Activated CD8-positive, alpha-beta T cell treated with anti-CD3 and anti-CD28 coated beads for 36 hours (primary cell): ENCODE data around the gene LGALS3BP. TPM values are rescaled to one million over a fixed set of nuclear protein-coding genes. Genes with fewer than 3 reads are reported as not detected.

ENCODE experiments used
- ATAC-seq: fragments of 200-7000 bp; cut with Tn5 transposase; one replicate; pipeline ENCODE4 v1.10.0; 2021; ENCODE audit warnings: mild to moderate bottlenecking, moderate library complexity
- CTCF ChIA-PET: fragments of 350-600 bp; sonication (Branson Sonifier 250); formaldehyde crosslinking; loops from one replicate; lab custom pipeline; 2021; ENCODE audit warnings: antibody characterized with exemption; lab: Charles Lee
- POLR2A ChIA-PET: fragments of 350-600 bp; sonication (Branson Sonifier 250); formaldehyde crosslinking; loops from one replicate; lab custom pipeline; 2021; ENCODE audit warnings: antibody characterized with exemption; lab: Charles Lee
- DNase-seq: peaks from one replicate; pipeline ENCODE4 v3.0.0-alpha.2; 2020
- H3K27ac Mint-ChIP-seq: one replicate; pipeline ENCODE4 v1.8.0; 2021; ENCODE audit warnings: mild to moderate bottlenecking, mixed read lengths
- H3K27me3 Mint-ChIP-seq: one replicate; pipeline ENCODE4 v1.8.0; 2021; ENCODE audit warnings: mixed read lengths
- H3K36me3 Mint-ChIP-seq: one replicate; pipeline ENCODE4 v1.8.0; 2021; ENCODE audit warnings: low read depth, mixed read lengths
- H3K4me1 Mint-ChIP-seq: one replicate; pipeline ENCODE4 v1.8.0; 2021; ENCODE audit warnings: low read depth, mixed read lengths
- H3K4me3 Mint-ChIP-seq: one replicate; pipeline ENCODE4 v1.8.0; 2021; ENCODE audit warnings: mild to moderate bottlenecking, moderate library complexity, mixed read lengths
- H3K9me3 Mint-ChIP-seq: one replicate; pipeline ENCODE4 v1.8.0; 2021; ENCODE audit warnings: mixed read lengths
- intact Hi-C: fragments of 100-400 bp; cut with micrococcal nuclease; formaldehyde crosslinking; loops from one replicate; pipeline ENCODE4 v1.10.0; 2022
- total RNA-seq, 2 experiments: library from RNA; stranded (reverse); gene quantifications; one replicate each; pipeline ENCODE4 v1.2.3, GENCODE V29; 2021
- TF ChIP-seq, protein P1 (sequence below): fragments of 200-600 bp; IDR thresholded peaks from one replicate; pipeline ENCODE4 v1.8.0; 2022; ENCODE audit warnings: antibody characterized with exemption, mild to moderate bottlenecking

The LGALS3BP gene
- total RNA-seq, 2 experiments from 2014 or later: 41.4 to 50.8 TPM

DNA sequence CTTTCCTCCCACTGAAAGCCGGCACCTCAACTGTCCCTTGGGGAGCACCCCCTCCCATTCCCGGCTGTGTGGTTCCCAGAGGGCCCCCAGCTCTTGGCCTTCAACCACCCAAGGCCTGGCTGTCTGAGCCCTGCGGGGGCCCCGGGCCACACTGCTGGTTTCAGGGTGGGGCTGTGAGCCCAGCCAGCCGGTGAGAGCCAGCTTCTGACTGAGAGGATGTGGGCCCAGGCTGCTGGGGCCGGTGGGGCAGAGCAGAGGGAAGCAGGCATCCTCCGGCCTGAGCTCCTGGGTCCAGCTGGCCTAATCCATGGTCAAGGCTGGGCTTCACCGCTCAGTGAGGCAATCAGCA, 875 bp upstream of the LGALS3BP start:
- DNase-seq (no peak), ATAC-seq (no peak)
- Mint-ChIP-seq H3K36me3 (no peaks in the 10 kb centered on the region), H3K4me1 (peaks cover 9% of the 10 kb centered on the region), H3K27ac (no peak overlapping the region), H3K9me3 (no peaks in the 10 kb centered on the region), H3K27me3 (no peaks in the 10 kb centered on the region), H3K4me3 (no peak overlapping the region)
- TF ChIP-seq, protein P1, sequence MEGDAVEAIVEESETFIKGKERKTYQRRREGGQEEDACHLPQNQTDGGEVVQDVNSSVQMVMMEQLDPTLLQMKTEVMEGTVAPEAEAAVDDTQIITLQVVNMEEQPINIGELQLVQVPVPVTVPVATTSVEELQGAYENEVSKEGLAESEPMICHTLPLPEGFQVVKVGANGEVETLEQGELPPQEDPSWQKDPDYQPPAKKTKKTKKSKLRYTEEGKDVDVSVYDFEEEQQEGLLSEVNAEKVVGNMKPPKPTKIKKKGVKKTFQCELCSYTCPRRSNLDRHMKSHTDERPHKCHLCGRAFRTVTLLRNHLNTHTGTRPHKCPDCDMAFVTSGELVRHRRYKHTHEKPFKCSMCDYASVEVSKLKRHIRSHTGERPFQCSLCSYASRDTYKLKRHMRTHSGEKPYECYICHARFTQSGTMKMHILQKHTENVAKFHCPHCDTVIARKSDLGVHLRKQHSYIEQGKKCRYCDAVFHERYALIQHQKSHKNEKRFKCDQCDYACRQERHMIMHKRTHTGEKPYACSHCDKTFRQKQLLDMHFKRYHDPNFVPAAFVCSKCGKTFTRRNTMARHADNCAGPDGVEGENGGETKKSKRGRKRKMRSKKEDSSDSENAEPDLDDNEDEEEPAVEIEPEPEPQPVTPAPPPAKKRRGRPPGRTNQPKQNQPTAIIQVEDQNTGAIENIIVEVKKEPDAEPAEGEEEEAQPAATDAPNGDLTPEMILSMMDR: no peak
- ChIA-PET POLR2A (interaction anchor here (0.6 kb wide), 2 partner anchors 90 to 135 kb away, joined by 3 read pairs; no protein-coding TSS in a partner anchor), CTCF (interaction anchor here (1.0 to 2.4 kb wide), 5 partner anchors 9 to 128 kb away, joined by 3 to 22 read pairs (median 3); no protein-coding TSS in a partner anchor)
- intact Hi-C loops: no loop called here

DNA sequence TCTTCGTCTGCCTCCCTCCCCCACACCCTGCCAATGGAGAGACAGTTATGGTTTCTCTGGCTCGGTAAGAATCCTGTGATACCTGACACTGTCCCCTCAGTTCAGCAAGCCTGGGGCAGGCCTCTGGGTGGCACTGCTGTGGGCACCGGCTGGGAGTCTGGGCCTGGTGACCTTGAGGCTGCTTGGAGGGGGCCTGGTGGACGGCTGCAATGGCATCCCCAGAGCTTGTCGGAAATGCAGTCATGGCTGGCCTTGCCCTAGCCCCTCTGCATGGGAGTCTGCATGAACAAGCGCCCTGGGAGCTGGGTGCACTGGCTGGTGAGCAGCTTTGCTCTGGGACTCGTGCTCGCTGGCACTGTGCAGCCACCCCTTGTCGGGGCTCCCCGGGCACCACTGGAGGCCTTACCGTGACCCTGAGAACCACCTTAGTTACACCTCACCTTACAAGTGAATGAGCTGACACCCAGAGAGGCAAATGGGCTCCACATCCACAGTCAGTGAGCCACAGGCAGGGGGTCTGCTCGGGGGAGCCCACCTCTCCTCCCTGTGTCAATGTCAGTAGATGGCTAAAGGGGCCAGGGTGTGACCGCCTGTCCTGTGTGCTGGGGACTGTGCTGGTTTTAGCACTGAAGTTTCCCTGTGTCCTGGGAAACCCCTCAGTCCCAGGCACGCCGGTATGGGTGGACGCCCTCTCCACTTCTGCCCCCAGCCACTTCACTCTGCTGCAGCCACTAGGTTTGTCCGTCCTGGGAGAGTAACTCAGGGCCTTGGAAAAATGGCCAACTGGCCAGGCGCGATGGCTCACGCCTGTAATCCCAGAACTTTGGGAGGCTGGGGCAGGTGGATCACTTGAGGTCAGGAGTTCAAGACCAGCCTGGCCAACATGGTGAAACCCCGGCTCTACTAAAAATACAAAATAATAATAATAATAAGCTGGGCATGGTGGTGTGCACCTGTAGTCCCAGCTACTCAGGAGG, 1.4 kb downstream of the LGALS3BP start:
- ChIA-PET POLR2A (interaction anchor here (1.4 kb wide), 1 partner anchor 12 kb away, joined by 5 read pairs; no protein-coding TSS in a partner anchor), CTCF (interaction anchor here (1.3 kb wide), 1 partner anchor 87 kb away, joined by 4 read pairs; no protein-coding TSS in a partner anchor)
- no peaks in the 10 kb centered on the region for H3K9me3 Mint-ChIP-seq
- H3K4me3 Mint-ChIP-seq: peak overlapping the region; percentile 70
- H3K27ac Mint-ChIP-seq: no peak overlapping the region
- TF ChIP-seq, protein P1: no peak
- peaks cover 9% of the 10 kb centered on the region for H3K4me1 Mint-ChIP-seq
- ATAC-seq: no peak
- no peak for DNase-seq
- no peaks in the 10 kb centered on the region for H3K27me3 Mint-ChIP-seq
- intact Hi-C loops: no loop called here
- H3K36me3 Mint-ChIP-seq: no peaks in the 10 kb centered on the region

DNA sequence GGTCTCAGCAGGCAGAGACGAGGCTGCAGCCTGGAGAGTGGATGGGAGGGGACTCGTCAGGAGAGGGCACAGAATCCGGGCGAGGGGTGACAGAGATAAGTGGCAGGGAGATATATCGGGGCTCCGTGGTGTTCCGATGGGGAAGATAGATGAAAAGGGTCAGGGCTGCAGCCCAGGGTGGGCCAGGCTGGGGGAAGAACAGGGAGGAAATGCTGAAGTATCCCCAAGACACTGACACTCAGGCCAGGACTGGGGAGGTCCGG, 2.1 kb downstream of the LGALS3BP start:
- Mint-ChIP-seq H3K27ac (no peak overlapping the region), H3K27me3 (no peaks in the 10 kb centered on the region), H3K9me3 (no peaks in the 10 kb centered on the region), H3K4me3 (no peak overlapping the region), H3K4me1 (peaks cover 9% of the 10 kb centered on the region), H3K36me3 (no peaks in the 10 kb centered on the region)
- TF ChIP-seq, protein P1: no peak
- POLR2A ChIA-PET: no interaction called here
- CTCF ChIA-PET: interaction anchor here (1.1 kb wide), 1 partner anchor 111 kb away, joined by 4 read pairs; no protein-coding TSS in a partner anchor
- intact Hi-C loops: no loop called here
- ATAC-seq (no peak), DNase-seq (no peak)

- Mint-ChIP-seq H3K27me3 (no peaks in the 10 kb centered on the region), H3K36me3 (no peaks in the 10 kb centered on the region), H3K4me1 (peaks cover 9% of the 10 kb centered on the region), H3K27ac (no peak overlapping the region), H3K9me3 (no peaks in the 10 kb centered on the region), H3K4me3 (peak overlapping the region; percentile 7)
- intact Hi-C loops: no loop called here
- POLR2A ChIA-PET: no interaction called here
- TF ChIP-seq, protein P1: no peak
- CTCF ChIA-PET: interaction anchor here (1.1 kb wide), 1 partner anchor 111 kb away, joined by 4 read pairs; no protein-coding TSS in a partner anchor
- ATAC-seq (no peak), DNase-seq (no peak)
Measured at GRCh38 chr17:78976907-78977680, 2.6 kb downstream of the LGALS3BP start.
